Neural crest cell (in vitro differentiated cells): ENCODE data around the gene GLRX. TPM values are rescaled to one million over a fixed set of nuclear protein-coding genes. Genes with fewer than 3 reads are reported as not detected.

ENCODE experiments used
- DNase-seq: peaks from one replicate; pipeline ENCODE4 v3.0.0; 2021; ENCODE audit warnings: low read depth, mixed read lengths, low spot score
- H3K27ac Mint-ChIP-seq: one replicate; pipeline ENCODE4 v1.8.0; 2021; ENCODE audit warnings: mild to moderate bottlenecking, mixed read lengths; ENCODE audit not compliant: unreplicated experiment
- H3K27me3 Mint-ChIP-seq: 2 replicates; pipeline ENCODE4 v1.8.0; 2021; ENCODE audit warnings: low read depth, mild to moderate bottlenecking, mixed read lengths
- H3K36me3 Mint-ChIP-seq: 2 replicates; pipeline ENCODE4 v1.8.0; 2021; ENCODE audit warnings: low read depth, mild to moderate bottlenecking, mixed read lengths
- H3K4me1 Mint-ChIP-seq: 2 replicates; pipeline ENCODE4 v1.8.0; 2021; ENCODE audit warnings: mixed read lengths
- H3K4me3 Mint-ChIP-seq: one replicate; pipeline ENCODE4 v1.8.0; 2021; ENCODE audit warnings: mild to moderate bottlenecking, mixed read lengths
- H3K9me3 Mint-ChIP-seq: 2 replicates; pipeline ENCODE4 v1.8.0; 2021; ENCODE audit warnings: mixed read lengths
- total RNA-seq: library from RNA; stranded (reverse); gene quantifications from 2 replicates; pipeline ENCODE4 v1.2.1, GENCODE V29; 2021
- TF ChIP-seq, protein P1 (sequence below): fragments of 200-600 bp; sonication (generic); conservative IDR thresholded peaks from 2 replicates; pipeline ENCODE4 v1.5.0; 2021; ENCODE audit warnings: antibody characterized with exemption, mild to moderate bottlenecking

Gene GLRX
- total RNA-seq, 1 donor from 2014 or later, result 10.3 TPM

- Mint-ChIP-seq H3K27ac (no peak overlapping the region), H3K36me3 (peaks cover 12% of the 10 kb centered on the region), H3K27me3 (no peaks in the 10 kb centered on the region), H3K4me1 (no peaks in the 10 kb centered on the region), H3K9me3 (no peaks in the 10 kb centered on the region), H3K4me3 (no peak overlapping the region)
- TF ChIP-seq, protein P1, sequence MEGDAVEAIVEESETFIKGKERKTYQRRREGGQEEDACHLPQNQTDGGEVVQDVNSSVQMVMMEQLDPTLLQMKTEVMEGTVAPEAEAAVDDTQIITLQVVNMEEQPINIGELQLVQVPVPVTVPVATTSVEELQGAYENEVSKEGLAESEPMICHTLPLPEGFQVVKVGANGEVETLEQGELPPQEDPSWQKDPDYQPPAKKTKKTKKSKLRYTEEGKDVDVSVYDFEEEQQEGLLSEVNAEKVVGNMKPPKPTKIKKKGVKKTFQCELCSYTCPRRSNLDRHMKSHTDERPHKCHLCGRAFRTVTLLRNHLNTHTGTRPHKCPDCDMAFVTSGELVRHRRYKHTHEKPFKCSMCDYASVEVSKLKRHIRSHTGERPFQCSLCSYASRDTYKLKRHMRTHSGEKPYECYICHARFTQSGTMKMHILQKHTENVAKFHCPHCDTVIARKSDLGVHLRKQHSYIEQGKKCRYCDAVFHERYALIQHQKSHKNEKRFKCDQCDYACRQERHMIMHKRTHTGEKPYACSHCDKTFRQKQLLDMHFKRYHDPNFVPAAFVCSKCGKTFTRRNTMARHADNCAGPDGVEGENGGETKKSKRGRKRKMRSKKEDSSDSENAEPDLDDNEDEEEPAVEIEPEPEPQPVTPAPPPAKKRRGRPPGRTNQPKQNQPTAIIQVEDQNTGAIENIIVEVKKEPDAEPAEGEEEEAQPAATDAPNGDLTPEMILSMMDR, result no peak
- no peak for DNase-seq
Measured at GRCh38 chr5:95770830-95771708, 51.5 kb downstream of the GLRX start.

DNA sequence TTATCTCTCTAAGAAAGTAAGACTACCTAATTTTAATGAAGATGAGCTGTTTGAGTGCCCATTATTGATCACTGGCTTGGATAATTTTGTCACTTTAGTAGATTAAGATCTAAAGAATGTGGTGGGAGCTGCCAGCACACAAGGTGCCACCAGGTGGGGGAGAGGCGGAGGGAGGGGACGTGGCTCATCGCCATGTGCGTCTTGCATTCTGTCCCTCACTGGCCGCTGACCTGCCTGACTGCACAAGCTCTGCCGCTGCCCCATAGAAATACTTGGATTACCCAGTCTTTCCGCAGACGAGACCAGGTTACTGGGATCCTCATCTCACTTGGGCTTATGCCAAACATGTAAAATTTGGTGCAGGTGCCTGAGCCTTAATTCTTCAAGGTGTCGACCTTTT lies 53.8 kb downstream of the GLRX start:
- Mint-ChIP-seq H3K9me3 (no peaks in the 10 kb centered on the region), H3K27ac (no peak overlapping the region), H3K4me1 (no peaks in the 10 kb centered on the region), H3K27me3 (no peaks in the 10 kb centered on the region), H3K4me3 (no peak overlapping the region), H3K36me3 (peaks cover 17% of the 10 kb centered on the region)
- TF ChIP-seq, protein P1, result no peak
- no peak for DNase-seq

DNA sequence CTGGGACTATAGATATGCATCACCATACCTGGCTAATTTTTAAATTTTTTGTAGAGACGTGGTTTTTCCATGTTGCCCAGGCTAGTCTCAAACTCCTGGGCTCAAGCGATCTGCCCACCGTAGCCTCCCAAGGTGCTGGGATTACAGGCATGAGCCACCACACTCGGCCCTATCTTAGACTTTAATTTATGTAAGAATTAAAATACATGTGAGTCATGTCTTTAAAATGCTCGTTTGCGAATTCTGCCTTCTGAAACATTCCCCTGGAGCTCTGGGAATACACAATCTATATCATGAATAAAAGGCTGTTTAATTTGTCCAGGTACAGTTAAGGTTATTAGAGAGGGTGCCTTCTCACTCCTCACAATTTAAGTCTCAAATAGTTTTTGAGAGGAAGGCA lies 58.6 kb downstream of the GLRX start:
- no peak overlapping the region for H3K27ac Mint-ChIP-seq
- no peak overlapping the region for H3K4me3 Mint-ChIP-seq
- H3K4me1 Mint-ChIP-seq, result peaks cover 4% of the 10 kb centered on the region
- peaks cover 10% of the 10 kb centered on the region for H3K36me3 Mint-ChIP-seq
- no peaks in the 10 kb centered on the region for H3K9me3 Mint-ChIP-seq
- no peaks in the 10 kb centered on the region for H3K27me3 Mint-ChIP-seq
- DNase-seq, result no peak
- TF ChIP-seq, protein P1, result no peak

Other genes starting within 250 kb of the GLRX start
- 0.14 TPM in 1 of 2 replicates, not detected in the other for gene GPR150, start 202.6 kb downstream of the GLRX start, total RNA-seq
- gene RFESD, start 175.9 kb downstream of the GLRX start, total RNA-seq, result 3.1 and 3.4 TPM in 2 replicates
- gene SPATA9, start 139.7 kb downstream of the GLRX start, total RNA-seq, result 0.68 and 1.0 TPM in 2 replicates
- gene RHOBTB3, start 91.4 kb downstream of the GLRX start, total RNA-seq, result 62.6 and 66.9 TPM in 2 replicates
- 4.4 and 4.6 TPM in 2 replicates for gene ELL2, start 139.1 kb upstream of the GLRX start, total RNA-seq